Measurements from ENCODE around the gene REC8.

GRCh38 chr14:24160850-24161804, 10.8 kb upstream of the REC8 start, which contains the start of gene IRF9:
- TF ChIP-seq, protein P1, sequence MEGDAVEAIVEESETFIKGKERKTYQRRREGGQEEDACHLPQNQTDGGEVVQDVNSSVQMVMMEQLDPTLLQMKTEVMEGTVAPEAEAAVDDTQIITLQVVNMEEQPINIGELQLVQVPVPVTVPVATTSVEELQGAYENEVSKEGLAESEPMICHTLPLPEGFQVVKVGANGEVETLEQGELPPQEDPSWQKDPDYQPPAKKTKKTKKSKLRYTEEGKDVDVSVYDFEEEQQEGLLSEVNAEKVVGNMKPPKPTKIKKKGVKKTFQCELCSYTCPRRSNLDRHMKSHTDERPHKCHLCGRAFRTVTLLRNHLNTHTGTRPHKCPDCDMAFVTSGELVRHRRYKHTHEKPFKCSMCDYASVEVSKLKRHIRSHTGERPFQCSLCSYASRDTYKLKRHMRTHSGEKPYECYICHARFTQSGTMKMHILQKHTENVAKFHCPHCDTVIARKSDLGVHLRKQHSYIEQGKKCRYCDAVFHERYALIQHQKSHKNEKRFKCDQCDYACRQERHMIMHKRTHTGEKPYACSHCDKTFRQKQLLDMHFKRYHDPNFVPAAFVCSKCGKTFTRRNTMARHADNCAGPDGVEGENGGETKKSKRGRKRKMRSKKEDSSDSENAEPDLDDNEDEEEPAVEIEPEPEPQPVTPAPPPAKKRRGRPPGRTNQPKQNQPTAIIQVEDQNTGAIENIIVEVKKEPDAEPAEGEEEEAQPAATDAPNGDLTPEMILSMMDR (IDR thresholded peaks at IDR 0.05 in 2 of 3, conservative IDR thresholded peaks at IDR 0.05 in 1 of 3; ENCODE audit: control insufficient read depth in 2 of 3, extremely low read depth in 1 of 3, insufficient read depth in 1 of 3, low read depth in 3 of 3, low read length in 3 of 3): peak; percentile 92 to 99 (median 98); a peak in 5 of 6 replicates
- TF ChIP-seq, protein P2, sequence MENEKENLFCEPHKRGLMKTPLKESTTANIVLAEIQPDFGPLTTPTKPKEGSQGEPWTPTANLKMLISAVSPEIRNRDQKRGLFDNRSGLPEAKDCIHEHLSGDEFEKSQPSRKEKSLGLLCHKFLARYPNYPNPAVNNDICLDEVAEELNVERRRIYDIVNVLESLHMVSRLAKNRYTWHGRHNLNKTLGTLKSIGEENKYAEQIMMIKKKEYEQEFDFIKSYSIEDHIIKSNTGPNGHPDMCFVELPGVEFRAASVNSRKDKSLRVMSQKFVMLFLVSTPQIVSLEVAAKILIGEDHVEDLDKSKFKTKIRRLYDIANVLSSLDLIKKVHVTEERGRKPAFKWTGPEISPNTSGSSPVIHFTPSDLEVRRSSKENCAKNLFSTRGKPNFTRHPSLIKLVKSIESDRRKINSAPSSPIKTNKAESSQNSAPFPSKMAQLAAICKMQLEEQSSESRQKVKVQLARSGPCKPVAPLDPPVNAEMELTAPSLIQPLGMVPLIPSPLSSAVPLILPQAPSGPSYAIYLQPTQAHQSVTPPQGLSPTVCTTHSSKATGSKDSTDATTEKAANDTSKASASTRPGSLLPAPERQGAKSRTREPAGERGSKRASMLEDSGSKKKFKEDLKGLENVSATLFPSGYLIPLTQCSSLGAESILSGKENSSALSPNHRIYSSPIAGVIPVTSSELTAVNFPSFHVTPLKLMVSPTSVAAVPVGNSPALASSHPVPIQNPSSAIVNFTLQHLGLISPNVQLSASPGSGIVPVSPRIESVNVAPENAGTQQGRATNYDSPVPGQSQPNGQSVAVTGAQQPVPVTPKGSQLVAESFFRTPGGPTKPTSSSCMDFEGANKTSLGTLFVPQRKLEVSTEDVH (IDR thresholded peaks at IDR 0.05; ENCODE audit: low read depth, partially characterized antibody): peak; percentile 58
- TF ChIP-seq REST (IDR thresholded peaks at IDR 0.05; ENCODE audit: low read depth, low read length) (peak; percentile 56; the same call in 1 of the 2 replicates), EZH2 (IDR thresholded peaks at IDR 0.05; ENCODE audit: borderline replicate concordance, control insufficient read depth, low read depth, low read length) (no peak), TAF1 (IDR thresholded peaks at IDR 0.05; ENCODE audit: borderline replicate concordance, low read depth, low read length) (peak; percentile 94), RCOR1 (conservative IDR thresholded peaks at IDR 0.05; ENCODE audit: low read depth, low read length) (no peak), SPI1 (IDR thresholded peaks at IDR 0.05; ENCODE audit: borderline replicate concordance, insufficient read depth, low read depth, low read length) (peak; percentile 93), JUNB (IDR thresholded peaks at IDR 0.05) (peak; percentile 23; the same call in 1 of the 2 replicates)
